Thyroid gland (tissue), 4 donors: Measurements from ENCODE around the gene RTP5. TPM values are rescaled to one million over a fixed set of nuclear protein-coding genes. Genes with fewer than 3 reads are reported as not detected.

Experiments used
- DNase-seq, 2 donors: peaks; one replicate each; pipeline ENCODE4 v3.0.0-alpha.2; 2019
- H3K27ac ChIP-seq, 3 donors: fragments of 200-600 bp; sonication (generic); 1 replicate in 2 of 3; 2 replicates in 1 of 3; pipeline ENCODE4 v1.5.1; 2016 to 2019; ENCODE audit warnings: mild to moderate bottlenecking in 1 of 3, moderate library complexity in 1 of 3
- H3K27me3 ChIP-seq: fragments of 200-600 bp; sonication (generic); one replicate; pipeline ENCODE4 v1.5.1; 2019
- H3K36me3 ChIP-seq, 2 donors: fragments of 200-600 bp; sonication (generic); one replicate each; pipeline ENCODE4 v1.5.1; 2016 to 2019
- H3K4me1 ChIP-seq, 2 donors: fragments of 200-600 bp; sonication (generic); one replicate each; pipeline ENCODE4 v1.5.1; 2017 to 2019
- H3K4me3 ChIP-seq, 3 donors: fragments of 200-600 bp; sonication (generic); replicated peaks in 1 of 3; 1 replicate in 2 of 3; 2 replicates in 1 of 3; pipeline ENCODE4 v1.5.1; 2016; ENCODE audit warnings: mild to moderate bottlenecking in 1 of 3
- H3K9me3 ChIP-seq: fragments of 200-600 bp; sonication (generic); one replicate; pipeline ENCODE4 v1.5.1; 2017
- CTCF ChIP-seq, 6 experiments: fragments of 200-600 bp in 3 of 6; fragments of 450-650 bp in 3 of 6; sonication (generic) in 3 of 6; IDR thresholded peaks; one replicate each; pipeline ENCODE4 v1.5.1; 2016 to 2019; ENCODE audit warnings: antibody characterized with exemption in 6 of 6, mild to moderate bottlenecking in 2 of 6, inconsistent platforms in 1 of 6, moderate library complexity in 1 of 6
- POLR2A ChIP-seq, 2 donors: fragments of 450-650 bp; IDR thresholded peaks; one replicate each; pipeline ENCODE4 v1.6.1; 2017; ENCODE audit warnings: antibody characterized with exemption in 2 of 2, mild to moderate bottlenecking in 2 of 2, moderate library complexity in 1 of 2
- WGBS, 2 donors: methylation state at CpG; one replicate each; pipeline ENCODE4 v1.1.5; 2017; 5-methylcytosine and 5-hydroxymethylcytosine counted together
- intact Hi-C: fragments of 100-400 bp; cut with DNase I; formaldehyde crosslinking; loops from one replicate; pipeline ENCODE4 v1.15.1; 2023
- total RNA-seq, 4 donors: library from RNA; depleted of rRNA; stranded (reverse); fragments of >200 nt; gene quantifications; one replicate each; pipeline ENCODE4 v1.2.3, GENCODE V29; 2016

Gene RTP5
- total RNA-seq, 4 donors from 2014 or later: 0.13 TPM; not detected in 3

- Histone ChIP-seq H3K27ac (no peak overlapping the region), H3K36me3 (no peaks in the 10 kb centered on the region), H3K4me1 (no peaks in the 10 kb centered on the region), H3K27me3 (no peaks in the 10 kb centered on the region), H3K9me3 (no peaks in the 10 kb centered on the region), H3K4me3 (no peak overlapping the region)
- intact Hi-C loops: loop anchor here (10.0 kb wide), 1 partner anchor 136 kb away; the partner anchor contains the start of gene D2HGDH
- no peak for TF ChIP-seq POLR2A (IDR thresholded peaks at IDR 0.05)
- TF ChIP-seq CTCF (IDR thresholded peaks at IDR 0.05): no peak
- 73 to 78% methylated on average over 15 to 27 of the region's 28 CpGs for WGBS, 2 donors
- DNase-seq: no peak
Observed at GRCh38 chr2:241870611-241871537, 1.3 kb downstream of the RTP5 start.

GRCh38 chr2:241871538-241872312, 2.2 kb downstream of the RTP5 start:
- H3K27ac ChIP-seq: no peak overlapping the region
- no peaks in the 10 kb centered on the region for H3K4me1 ChIP-seq
- no peak for TF ChIP-seq CTCF (IDR thresholded peaks at IDR 0.05)
- TF ChIP-seq POLR2A (IDR thresholded peaks at IDR 0.05): no peak
- DNase-seq: no peak
- H3K27me3 ChIP-seq: no peaks in the 10 kb centered on the region
- H3K9me3 ChIP-seq: no peaks in the 10 kb centered on the region
- H3K4me3 ChIP-seq: no peak overlapping the region
- intact Hi-C loops: loop anchor here (10.0 kb wide), 1 partner anchor 137 kb away; the partner anchor contains the start of gene D2HGDH
- no peaks in the 10 kb centered on the region for H3K36me3 ChIP-seq
- 88 to 89% methylated on average over 21 to 37 of the region's 38 CpGs for WGBS, 2 donors

DNA sequence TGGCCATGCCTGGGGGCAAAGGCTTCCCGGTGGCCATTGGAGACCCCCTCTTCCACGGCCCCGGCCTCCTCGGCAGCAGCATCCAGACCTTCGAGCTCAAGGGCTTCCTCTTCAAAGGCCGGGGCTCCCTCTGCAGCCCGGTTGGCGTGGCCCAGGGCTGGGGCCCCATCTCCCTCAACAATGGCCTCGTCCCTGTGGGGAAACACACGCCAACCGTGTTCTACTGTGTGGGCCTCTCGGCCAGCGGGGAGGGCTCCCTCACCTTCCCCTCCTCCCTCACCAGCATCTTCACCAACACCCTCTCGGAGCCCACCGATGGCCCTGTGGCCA, 2.7 kb downstream of the RTP5 start:
- no peak for DNase-seq
- Histone ChIP-seq H3K4me3 (no peak overlapping the region), H3K9me3 (no peaks in the 10 kb centered on the region), H3K27me3 (no peaks in the 10 kb centered on the region), H3K27ac (no peak overlapping the region), H3K4me1 (no peaks in the 10 kb centered on the region), H3K36me3 (no peaks in the 10 kb centered on the region)
- intact Hi-C loops: loop anchor here (10.0 kb wide), 1 partner anchor 137 kb away; the partner anchor contains the start of gene D2HGDH
- WGBS, 2 donors: 86 to 91% methylated on average over 4 to 15 of the region's 15 CpGs
- no peak for TF ChIP-seq POLR2A (IDR thresholded peaks at IDR 0.05)
- no peak for TF ChIP-seq CTCF (IDR thresholded peaks at IDR 0.05)

GRCh38 chr2:241873081-241873802, 3.7 kb downstream of the RTP5 start:
- no peaks in the 10 kb centered on the region for H3K9me3 ChIP-seq
- no peak overlapping the region for H3K4me3 ChIP-seq
- intact Hi-C loops: loop anchor here (10.0 kb wide), 1 partner anchor 138 kb away; the partner anchor contains the start of gene D2HGDH
- H3K27me3 ChIP-seq: no peaks in the 10 kb centered on the region
- 91 to 98% methylated on average over 26 to 48 of the region's 54 CpGs for WGBS, 2 donors
- TF ChIP-seq CTCF (IDR thresholded peaks at IDR 0.05): no peak
- DNase-seq: no peak
- H3K36me3 ChIP-seq: no peaks in the 10 kb centered on the region
- H3K4me1 ChIP-seq: no peaks in the 10 kb centered on the region
- H3K27ac ChIP-seq: no peak overlapping the region
